Activated CD8-positive, alpha-beta memory T cell treated with anti-CD3 and anti-CD28 coated beads, Interleukin-2, amount 50 U/mL, for 1 hour (primary cell): ENCODE results near the gene GNA12.
"Not testable (repeated sequence)": the region's sequence is repeated elsewhere in the genome, so short reads cannot be mapped to it uniquely, and the experiment has no call there.

Experiments used
- DNase-seq: peaks from one replicate; pipeline ENCODE4 v3.0.0-alpha.2; 2020; ENCODE audit errors: extremely low read depth

The GNA12 gene

DNA sequence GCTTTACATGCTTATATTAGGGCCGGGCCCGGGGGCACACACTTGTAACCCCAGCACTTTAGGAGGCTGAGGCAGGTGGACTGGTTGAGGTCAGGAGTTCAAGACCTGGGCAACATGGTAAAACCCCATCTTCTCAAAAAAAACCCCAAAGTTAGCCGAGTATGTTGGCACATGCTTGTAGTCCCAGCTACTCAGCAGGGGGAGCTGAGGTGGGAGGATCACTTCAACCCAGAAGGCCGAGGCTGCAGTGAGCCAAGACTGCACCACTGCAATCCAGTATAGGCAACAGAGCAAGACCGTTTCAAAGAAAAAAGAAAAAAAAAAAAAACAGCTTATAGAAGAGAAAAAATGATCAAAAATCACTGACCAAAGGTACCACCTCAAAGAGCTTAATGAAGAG is 93.0 kb downstream of the GNA12 start:
- DNase-seq: no peak

GRCh38 chr7:2750004-2750407 is 94.1 kb downstream of the GNA12 start:
- DNase-seq: no peak

GRCh38 chr7:2748684-2749083 is 95.4 kb downstream of the GNA12 start:
- not testable (repeated sequence) for DNase-seq

DNA sequence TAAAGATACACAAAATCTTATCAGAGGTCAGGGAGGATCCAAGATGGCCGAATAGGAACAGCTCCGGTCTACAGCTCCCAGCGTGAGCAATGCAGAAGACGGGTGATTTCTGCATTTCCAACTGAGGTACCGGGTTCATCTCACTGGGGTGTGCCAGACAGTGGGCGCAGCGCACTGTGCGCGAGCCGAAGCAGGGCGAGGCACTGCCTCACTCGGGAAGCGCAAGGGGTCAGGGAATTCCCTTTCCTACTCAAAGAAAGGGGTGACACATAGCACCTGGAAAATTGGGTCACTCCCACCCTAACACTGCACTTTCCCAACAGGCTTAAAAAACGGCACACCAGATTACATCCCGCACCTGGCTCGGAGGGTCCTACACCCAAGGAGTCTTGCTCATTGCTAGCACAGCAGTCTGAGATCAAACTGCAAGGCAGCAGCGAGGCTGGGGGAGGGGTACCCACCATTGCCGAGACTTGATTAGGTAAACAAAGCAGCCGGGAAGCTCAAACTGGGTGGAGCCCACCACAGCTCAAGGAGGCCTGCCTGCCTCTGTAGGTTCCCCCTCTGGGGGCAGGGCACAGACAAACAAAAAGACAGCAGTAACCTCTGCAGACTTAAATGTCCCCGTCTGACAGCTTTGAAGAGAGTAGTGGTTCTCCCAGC is 100.5 kb downstream of the GNA12 start:
- DNase-seq: not testable (repeated sequence)

- DNase-seq: no peak
Measured at GRCh38 chr7:2738766-2739549, 105.2 kb downstream of the GNA12 start.

GRCh38 chr7:2737771-2738540 is 106.2 kb downstream of the GNA12 start:
- DNase-seq: no peak

DNA sequence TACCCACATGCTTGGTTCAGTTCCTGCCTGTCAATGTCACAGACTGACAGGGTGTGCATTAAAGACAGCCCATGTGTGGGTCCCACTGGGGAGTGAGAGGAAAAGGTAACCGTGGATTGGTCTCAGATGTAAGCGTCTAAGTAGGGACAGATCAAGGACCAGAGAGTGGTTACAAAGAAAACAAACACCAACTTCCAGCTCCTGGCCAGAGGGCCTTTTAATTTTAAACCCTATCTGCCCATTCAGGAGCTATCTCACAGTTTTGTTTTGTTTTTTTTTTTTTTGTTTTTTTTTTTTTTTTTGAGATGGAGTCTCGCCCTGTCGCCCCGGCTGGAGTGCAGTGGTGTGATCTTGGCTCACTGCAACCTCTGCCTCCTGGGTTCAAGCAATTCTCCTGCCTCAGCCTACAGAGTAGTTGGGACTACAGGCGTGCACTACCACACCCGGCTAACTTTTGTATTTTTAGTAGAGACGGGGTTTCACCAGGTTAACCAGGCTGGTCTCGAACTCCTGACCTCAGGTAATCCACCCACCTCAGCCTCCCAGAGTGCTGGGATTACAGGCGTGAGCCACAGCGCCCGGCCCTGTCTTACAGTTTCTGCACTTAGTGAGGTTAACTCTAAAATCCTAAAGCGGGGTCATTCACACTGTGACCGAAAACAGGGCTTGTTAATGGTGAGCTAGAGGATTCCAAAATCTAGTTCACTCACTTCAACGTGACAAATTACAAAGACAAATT is 106.9 kb downstream of the GNA12 start:
- DNase-seq: not testable (repeated sequence)

- DNase-seq: no peak
Measured at GRCh38 chr7:2736411-2736914, 107.6 kb downstream of the GNA12 start.

GRCh38 chr7:2735744-2736143 is 108.4 kb downstream of the GNA12 start:
- DNase-seq: no peak

DNA sequence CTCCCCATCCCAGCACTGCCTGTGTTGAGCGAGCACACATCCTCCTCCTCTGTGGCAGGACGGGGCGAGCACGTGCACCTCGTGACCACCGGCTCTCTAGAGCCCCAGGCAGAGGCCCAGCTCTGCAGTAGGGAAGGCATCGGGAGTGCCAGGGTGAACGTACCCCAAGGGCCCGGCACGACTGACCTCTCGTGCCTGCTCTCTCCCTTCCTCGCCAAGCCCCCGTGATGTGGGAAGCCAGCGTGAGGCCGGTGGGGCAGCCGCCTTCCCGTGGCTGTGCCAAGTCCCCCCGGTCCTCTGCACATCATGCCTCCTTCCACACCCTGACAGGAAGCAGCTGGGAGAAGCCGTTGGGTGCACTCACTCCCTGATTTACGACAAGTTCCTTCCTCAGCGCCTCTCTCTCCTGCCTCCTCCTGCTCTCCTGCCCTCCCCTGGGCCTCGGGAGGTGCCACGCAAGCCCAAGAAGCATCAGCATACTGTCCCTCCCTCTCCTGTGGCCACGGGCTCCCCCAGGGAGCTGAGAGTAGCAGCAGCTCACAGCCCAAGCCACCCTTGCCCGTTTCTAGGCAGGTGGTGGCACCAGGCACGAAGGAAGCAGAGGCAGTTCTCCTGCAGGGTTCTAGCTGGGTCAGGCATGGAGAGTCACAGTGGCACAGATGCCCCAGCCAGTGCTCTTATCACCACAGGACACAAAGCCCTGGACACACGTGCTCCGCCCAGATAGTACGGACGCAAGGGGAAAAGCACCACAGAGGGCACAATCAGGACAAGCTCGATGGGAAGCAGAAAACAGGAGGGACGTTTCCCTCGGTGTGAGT is 109.1 kb downstream of the GNA12 start:
- DNase-seq: no peak

DNA sequence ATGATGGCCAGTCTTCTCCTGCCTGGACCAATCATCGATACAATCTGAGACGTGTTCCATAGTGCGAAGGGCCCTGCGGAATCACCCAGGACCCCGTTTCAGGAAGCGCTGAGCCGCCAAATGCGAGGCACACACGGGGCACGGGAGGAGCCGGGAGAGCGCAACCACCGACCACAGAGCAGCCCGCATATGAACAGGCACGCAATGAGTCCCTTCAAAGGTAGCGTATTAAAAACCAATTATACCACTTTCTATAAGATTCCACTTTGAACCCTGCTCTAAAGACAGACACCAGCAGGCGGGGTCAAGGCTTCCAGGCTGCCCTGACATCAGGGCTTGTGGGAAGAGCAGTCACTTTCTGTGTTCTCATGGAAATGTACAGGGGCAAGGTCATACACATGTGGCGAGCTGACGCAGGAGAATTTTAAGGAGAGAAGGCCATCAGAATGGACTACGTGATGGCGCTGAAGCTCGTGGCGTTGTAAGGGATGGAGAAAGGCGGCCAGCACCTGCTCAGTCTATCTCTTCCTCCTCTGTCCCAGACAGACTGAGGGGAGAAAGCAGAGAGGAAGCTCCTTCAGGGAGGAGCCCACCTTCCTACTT is 109.9 kb downstream of the GNA12 start:
- DNase-seq: no peak

GRCh38 chr7:2732959-2733584 is 111.0 kb downstream of the GNA12 start:
- DNase-seq: no peak

DNA sequence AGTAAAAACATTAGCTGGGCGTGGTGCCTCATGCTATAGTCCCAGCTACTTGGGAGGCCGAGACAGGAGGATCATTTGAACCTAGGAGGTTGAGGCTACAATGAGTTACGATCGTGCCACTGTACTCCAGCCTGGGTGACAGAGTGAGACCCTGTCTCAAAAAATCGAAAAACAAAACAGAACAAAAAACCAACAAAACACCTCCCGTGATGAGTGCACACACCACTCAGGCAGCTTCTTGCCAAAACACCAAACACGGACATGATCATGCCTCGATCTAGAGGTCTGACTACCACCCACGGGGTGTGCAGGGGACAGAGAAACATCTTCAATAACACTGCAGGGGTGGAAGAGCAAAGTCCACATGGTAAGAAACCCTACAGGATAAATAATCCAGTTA is 111.7 kb downstream of the GNA12 start:
- no peak for DNase-seq

- no peak for DNase-seq
Measured at GRCh38 chr7:2730846-2731770, 113.0 kb downstream of the GNA12 start.

GRCh38 chr7:2729893-2730716 is 114.0 kb downstream of the GNA12 start:
- DNase-seq: no peak

GRCh38 chr7:2729031-2729892 is 114.8 kb downstream of the GNA12 start:
- DNase-seq: no peak
